GM10266 (cell line): ENCODE results near the gene SLC2A5.

ENCODE experiments used
- DNase-seq: peaks from one replicate; pipeline ENCODE4 v3.0.0; 2012; ENCODE audit errors: extremely low spot score
- TF ChIP-seq, protein P1 (sequence below): IDR thresholded peaks from 2 replicates; pipeline ENCODE4 v1.5.1; 2012; ENCODE audit warnings: mild to moderate bottlenecking, low read depth; ENCODE audit not compliant: control insufficient read depth, insufficient read depth; ENCODE audit errors: missing control alignments

Gene SLC2A5, protein sequence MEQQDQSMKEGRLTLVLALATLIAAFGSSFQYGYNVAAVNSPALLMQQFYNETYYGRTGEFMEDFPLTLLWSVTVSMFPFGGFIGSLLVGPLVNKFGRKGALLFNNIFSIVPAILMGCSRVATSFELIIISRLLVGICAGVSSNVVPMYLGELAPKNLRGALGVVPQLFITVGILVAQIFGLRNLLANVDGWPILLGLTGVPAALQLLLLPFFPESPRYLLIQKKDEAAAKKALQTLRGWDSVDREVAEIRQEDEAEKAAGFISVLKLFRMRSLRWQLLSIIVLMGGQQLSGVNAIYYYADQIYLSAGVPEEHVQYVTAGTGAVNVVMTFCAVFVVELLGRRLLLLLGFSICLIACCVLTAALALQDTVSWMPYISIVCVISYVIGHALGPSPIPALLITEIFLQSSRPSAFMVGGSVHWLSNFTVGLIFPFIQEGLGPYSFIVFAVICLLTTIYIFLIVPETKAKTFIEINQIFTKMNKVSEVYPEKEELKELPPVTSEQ

DNA sequence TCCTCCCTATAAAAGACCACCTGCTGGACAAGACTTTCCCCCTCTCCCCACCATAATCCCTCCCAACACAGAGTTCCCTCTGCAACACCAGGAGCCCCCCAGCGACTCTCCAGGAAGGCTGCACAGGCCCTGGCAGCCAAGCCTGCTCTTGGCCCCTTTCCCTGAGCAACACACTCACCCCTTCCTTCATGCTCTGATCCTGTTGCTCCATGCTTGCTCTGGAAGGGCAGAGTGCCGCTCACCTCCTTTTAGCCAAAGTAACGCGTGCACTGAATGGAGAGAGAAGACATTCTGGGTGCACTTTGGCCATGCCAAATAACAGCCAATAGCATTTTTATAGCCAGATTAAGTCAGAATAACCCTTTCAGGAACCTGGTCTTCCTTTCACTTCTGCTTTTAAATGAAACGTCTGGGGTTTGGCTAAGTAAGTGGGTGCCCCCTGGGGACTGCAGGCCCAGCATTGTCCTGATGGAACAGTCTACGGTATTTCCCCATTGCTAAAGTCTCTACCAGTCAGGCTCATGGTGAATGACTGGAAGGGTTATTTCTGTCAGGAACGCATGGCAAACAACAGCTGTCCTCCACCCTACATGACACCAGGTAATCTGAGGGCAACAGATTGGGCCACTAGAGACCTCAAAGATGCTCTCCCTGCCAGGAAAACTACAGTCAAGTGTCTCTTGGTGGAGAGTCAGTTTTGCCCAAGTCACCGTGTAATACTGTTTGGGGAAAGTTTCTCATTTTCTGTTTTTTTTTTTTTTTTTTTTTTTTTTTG lies at the start of gene SLC2A5:
Gene SLC2A5, minus strand, starts transcription at position 310 of the 775 bp plus-strand sequence. Its CDS starts 99 bp downstream, at position 211.
- TF ChIP-seq, protein P1, sequence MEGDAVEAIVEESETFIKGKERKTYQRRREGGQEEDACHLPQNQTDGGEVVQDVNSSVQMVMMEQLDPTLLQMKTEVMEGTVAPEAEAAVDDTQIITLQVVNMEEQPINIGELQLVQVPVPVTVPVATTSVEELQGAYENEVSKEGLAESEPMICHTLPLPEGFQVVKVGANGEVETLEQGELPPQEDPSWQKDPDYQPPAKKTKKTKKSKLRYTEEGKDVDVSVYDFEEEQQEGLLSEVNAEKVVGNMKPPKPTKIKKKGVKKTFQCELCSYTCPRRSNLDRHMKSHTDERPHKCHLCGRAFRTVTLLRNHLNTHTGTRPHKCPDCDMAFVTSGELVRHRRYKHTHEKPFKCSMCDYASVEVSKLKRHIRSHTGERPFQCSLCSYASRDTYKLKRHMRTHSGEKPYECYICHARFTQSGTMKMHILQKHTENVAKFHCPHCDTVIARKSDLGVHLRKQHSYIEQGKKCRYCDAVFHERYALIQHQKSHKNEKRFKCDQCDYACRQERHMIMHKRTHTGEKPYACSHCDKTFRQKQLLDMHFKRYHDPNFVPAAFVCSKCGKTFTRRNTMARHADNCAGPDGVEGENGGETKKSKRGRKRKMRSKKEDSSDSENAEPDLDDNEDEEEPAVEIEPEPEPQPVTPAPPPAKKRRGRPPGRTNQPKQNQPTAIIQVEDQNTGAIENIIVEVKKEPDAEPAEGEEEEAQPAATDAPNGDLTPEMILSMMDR, result no peak
- DNase-seq, result peak; percentile 91

DNA sequence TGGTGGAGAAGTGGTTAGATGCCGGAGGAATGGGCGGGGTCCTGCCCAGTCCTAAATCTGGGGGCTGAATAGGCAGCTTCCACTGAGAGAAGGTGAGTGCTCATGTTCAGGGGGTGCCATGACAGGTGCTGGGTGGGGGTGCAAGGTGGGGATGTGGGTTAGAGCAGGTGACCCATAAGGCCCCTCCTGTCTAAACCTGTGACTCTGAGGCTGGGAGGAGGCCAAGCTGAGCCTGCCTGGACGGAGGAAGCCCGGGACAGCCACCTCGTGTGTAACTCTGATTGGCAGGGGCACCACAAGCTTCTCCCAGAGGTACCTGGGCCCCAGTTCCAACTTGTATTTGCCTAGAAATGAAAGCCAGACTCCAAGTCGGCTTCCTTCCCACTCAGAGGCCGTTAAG lies 48.8 kb upstream of the SLC2A5 start:
- TF ChIP-seq, protein P1, result no peak
- no peak for DNase-seq

DNA sequence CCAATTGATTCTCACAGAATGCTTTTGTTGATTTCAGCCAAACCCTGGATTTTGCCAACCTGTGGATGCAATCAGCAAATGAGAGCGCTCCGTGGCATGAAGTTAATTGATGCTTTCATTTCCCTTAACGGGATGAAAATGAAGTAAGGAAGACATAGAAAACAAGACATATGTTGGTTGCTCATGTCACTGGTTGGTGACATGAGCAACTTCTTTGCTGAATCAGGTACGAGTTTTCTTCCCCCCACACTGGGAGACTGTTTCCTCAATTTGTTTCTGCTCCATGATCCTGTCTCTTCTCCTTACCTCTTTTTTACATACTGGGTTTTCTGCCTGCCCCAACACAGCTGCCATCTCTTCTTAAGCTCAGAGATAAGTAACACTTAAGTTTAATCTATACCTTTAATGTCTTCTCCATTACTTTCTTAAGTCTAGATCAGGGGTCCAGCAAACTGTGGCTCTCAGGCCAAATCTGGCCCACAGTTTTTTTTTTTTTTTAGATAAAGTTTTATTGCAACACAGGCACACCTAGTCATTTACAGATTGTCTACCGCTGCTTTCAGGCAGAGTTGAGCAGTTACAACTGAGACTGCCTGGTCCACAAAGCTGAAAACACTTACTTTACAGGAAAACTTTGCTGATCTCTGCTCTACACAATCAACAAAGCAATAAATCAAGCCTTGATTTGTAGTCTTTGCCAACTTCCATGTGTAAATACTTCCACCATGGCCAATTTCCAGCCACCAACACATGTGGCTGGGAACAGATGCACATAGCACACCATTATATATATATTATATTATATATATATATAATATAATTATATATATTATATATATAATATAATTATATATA lies 46.1 kb upstream of the SLC2A5 start:
- TF ChIP-seq, protein P1, result no peak
- DNase-seq, result no peak

DNA sequence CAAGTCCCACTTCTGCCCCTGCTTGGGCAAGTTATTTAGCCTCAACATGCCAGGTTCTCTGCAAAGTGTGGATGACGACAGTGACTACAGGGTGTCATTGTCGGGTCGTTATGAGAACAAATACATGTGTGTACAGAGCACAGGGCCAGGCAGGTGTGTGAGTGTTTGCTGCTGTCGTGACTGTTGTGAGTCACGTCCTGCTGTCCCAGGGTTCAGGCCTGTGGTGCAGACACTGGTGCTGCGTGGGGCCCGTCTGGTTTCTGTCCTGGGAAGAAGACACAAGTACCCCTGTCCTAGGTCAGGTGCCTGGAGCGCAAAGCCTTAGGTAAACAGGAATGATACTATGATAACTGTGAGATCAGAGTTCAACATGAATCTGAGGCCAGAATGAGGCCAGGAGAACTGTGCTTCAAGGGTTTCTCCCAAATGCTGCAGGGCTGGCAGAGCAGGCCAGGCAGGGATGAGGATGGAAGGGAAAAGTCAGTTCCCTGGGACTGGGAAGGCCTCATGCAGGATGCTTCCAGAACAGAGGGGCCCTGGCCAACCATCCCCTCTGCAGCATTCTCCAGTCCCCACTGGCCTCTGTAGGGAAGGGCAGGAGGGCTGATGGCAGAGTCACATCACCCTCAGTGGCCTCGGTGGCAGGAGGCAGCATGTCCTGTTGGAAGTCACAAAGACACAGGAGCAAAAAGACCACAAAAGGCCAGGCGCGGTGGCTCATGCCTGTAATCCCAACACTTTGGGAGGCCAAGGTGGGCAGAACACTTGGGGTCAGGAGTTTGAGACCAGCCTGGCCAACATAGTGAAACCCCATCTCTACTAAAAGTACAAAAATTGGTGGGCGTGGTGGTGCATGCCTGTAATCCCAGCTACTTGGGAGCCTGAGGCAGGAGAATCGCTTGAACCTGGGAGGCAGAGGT lies 43.8 kb upstream of the SLC2A5 start:
- DNase-seq, result no peak
- TF ChIP-seq, protein P1, result no peak

DNA sequence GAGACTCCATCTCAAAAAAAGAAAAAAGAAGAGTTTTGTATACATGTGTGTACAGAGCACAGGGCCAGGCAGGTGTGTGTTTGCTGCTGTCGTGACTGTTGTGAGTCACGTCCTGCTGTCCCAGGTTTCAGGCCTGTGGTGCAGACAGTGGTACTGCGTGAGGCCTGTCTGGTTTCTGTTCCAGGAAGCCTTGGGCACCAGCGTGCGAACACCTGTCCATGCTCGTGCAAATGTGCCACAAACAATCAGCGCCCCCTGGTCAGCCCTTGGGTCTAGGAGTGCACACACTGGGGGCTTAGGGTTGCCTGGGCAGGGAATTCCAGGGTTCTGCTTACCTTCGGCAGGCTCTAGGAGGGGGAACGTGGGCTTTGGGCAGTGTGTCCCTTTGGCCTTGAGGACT lies 42.5 kb upstream of the SLC2A5 start:
- no peak for DNase-seq
- TF ChIP-seq, protein P1, result no peak

DNA sequence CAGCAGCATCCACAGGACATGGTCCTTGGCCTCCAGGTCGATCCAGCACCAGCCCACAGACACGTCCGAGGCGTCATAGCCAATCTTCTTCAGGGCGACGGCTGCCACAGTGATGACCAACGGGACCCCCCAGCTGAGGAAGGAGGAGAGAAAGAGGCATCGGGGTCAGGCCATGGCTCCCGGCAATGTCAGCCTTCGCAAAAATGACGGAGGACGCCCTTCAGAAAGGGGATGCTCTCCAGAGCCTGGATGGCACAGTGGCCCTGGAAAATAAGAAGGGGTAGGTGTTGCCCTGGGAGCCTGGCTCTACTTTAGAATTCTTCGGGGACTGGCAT lies 41.9 kb upstream of the SLC2A5 start:
- no peak for DNase-seq
- TF ChIP-seq, protein P1, result no peak
